Upper lobe of left lung (tissue), 6 donors: ENCODE results near the gene JCHAIN. TPM values are rescaled to one million over a fixed set of nuclear protein-coding genes. Genes with fewer than 3 reads are reported as not detected.
"Not testable (repeated sequence)": the region's sequence is repeated elsewhere in the genome, so short reads cannot be mapped to it uniquely, and the experiment has no call there.

ENCODE experiments used
- ATAC-seq, 2 donors: fragments of 200-7000 bp; cut with Tn5 transposase; one replicate each; pipeline ENCODE4 v1.9.1; 2022; ENCODE audit warnings: mild to moderate bottlenecking in 2 of 2, moderate library complexity in 2 of 2; ENCODE audit not compliant: low FRiP score in 2 of 2
- DNase-seq, 2 donors: peaks; one replicate each; pipeline ENCODE4 v3.0.0-alpha.2; 2019 to 2020
- H3K27ac ChIP-seq, 4 donors: fragments of 200-600 bp; sonication (generic); one replicate each; pipeline ENCODE4 v1.5.1; 2016 to 2019
- H3K27me3 ChIP-seq, 4 donors: fragments of 200-600 bp; sonication (generic); one replicate each; pipeline ENCODE4 v1.5.1; 2017 to 2019
- H3K36me3 ChIP-seq, 4 donors: fragments of 200-600 bp; sonication (generic); one replicate each; pipeline ENCODE4 v1.5.1; 2016 to 2019
- H3K4me1 ChIP-seq, 4 donors: fragments of 200-600 bp; sonication (generic); one replicate each; pipeline ENCODE4 v1.5.1; 2018 to 2019
- H3K4me3 ChIP-seq, 4 donors: fragments of 200-600 bp; sonication (generic); one replicate each; pipeline ENCODE4 v1.5.1; 2017 to 2019; ENCODE audit warnings: mild to moderate bottlenecking in 2 of 4, moderate library complexity in 1 of 4
- H3K9me3 ChIP-seq, 4 donors: fragments of 200-600 bp; sonication (generic); one replicate each; pipeline ENCODE4 v1.5.1; 2018 to 2019
- EP300 ChIP-seq, 4 donors: sonication (generic); formaldehyde crosslinking; IDR thresholded peaks; one replicate each; pipeline ENCODE4 v1.5.1; 2017; ENCODE audit warnings: antibody characterized with exemption in 4 of 4, control low read depth in 2 of 4
- POLR2A ChIP-seq, 4 donors: fragments of 450-650 bp; IDR thresholded peaks; one replicate each; pipeline ENCODE4 v1.5.1; 2016 to 2017; ENCODE audit warnings: antibody characterized with exemption in 4 of 4, mild to moderate bottlenecking in 2 of 4
- POLR2AphosphoS5 ChIP-seq, 2 donors: sonication (generic); formaldehyde crosslinking; IDR thresholded peaks; one replicate each; pipeline ENCODE4 v1.5.1; 2017; ENCODE audit warnings: antibody characterized with exemption in 2 of 2
- WGBS, 2 donors: methylation state at CpG; one replicate each; pipeline ENCODE4 v1.1.5; 2017 to 2018; 5-methylcytosine and 5-hydroxymethylcytosine counted together
- total RNA-seq, 6 donors: library from RNA; depleted of rRNA in 4 of 6; stranded (reverse); fragments of >200 nt in 4 of 6; gene quantifications; one replicate each; pipeline versions ENCODE4 v1.1.0 to v1.2.1, GENCODE V29; 2016 to 2021
- TF ChIP-seq, protein P1 (sequence below), 6 experiments: fragments of 450-650 bp in 4 of 6; fragments of 200-600 bp in 2 of 6; sonication (generic) in 2 of 6; IDR thresholded peaks; one replicate each; pipeline ENCODE4 v1.5.1; 2016 to 2019; ENCODE audit warnings: antibody characterized with exemption in 6 of 6
- donor health status: DM: no; HTN: no; CAD: no; lungs with moderate emphysema.
- donor health status: DM: no; HTN: yes; CAD: no; lungs with severe emphysema.

JCHAIN gene
- total RNA-seq, 6 donors from 2014 or later = 12.6 to 508 (median 254) TPM

DNA sequence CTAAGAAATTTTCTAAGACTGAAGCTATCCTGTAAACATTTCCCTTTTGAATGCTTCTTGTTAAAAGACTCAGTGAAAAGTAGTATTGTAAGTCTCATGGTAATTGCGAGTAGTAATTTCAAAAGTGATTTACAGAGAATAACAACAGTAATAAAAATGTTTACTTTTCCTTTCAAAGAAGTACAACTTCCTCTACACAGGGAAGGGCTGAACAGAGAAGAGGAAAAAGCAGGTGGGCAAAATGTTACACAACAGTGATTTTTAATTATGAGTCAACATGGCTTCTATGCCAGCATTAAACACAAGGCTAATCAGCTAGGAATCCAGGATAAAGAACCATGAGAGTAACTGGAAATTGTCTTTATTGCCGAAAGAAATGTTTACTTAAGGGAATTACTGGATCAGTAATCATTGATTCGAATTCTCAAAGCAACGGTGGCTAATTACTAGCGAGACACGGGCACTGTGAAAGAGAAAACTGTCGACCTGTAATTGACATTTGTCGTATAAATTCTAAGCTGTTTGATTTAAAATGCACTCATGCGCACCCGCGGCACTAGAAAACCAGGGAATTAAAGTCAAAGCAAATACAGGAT, 37.4 kb upstream of the JCHAIN start:
- Histone ChIP-seq H3K36me3 (peaks cover 0 to 3% (median 0%) of the 10 kb centered on the region in 4 donors), H3K27ac (peak overlapping the region; percentile 92 to 97 (median 94)), H3K4me1 (peaks cover 14 to 26% (median 16%) of the 10 kb centered on the region in 4 donors), H3K27me3 (no peaks in the 10 kb centered on the region), H3K4me3 (peak overlapping the region in 3 of 4 donors; percentile 80 to 91 (median 89)), H3K9me3 (no peaks in the 10 kb centered on the region)
- DNase-seq (no peak), ATAC-seq (peak in 1 of 2 donors; percentile 51)
- WGBS, 2 donors = 2 to 6% methylated on average over 11 of the region's 11 CpGs
- TF ChIP-seq POLR2AphosphoS5 (IDR thresholded peaks at IDR 0.05) (no peak), EP300 (IDR thresholded peaks at IDR 0.05) (peak in 1 of 4 donors; percentile 29), POLR2A (IDR thresholded peaks at IDR 0.05) (no peak)
- TF ChIP-seq, protein P1, sequence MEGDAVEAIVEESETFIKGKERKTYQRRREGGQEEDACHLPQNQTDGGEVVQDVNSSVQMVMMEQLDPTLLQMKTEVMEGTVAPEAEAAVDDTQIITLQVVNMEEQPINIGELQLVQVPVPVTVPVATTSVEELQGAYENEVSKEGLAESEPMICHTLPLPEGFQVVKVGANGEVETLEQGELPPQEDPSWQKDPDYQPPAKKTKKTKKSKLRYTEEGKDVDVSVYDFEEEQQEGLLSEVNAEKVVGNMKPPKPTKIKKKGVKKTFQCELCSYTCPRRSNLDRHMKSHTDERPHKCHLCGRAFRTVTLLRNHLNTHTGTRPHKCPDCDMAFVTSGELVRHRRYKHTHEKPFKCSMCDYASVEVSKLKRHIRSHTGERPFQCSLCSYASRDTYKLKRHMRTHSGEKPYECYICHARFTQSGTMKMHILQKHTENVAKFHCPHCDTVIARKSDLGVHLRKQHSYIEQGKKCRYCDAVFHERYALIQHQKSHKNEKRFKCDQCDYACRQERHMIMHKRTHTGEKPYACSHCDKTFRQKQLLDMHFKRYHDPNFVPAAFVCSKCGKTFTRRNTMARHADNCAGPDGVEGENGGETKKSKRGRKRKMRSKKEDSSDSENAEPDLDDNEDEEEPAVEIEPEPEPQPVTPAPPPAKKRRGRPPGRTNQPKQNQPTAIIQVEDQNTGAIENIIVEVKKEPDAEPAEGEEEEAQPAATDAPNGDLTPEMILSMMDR (IDR thresholded peaks at IDR 0.05) = no peak

DNA sequence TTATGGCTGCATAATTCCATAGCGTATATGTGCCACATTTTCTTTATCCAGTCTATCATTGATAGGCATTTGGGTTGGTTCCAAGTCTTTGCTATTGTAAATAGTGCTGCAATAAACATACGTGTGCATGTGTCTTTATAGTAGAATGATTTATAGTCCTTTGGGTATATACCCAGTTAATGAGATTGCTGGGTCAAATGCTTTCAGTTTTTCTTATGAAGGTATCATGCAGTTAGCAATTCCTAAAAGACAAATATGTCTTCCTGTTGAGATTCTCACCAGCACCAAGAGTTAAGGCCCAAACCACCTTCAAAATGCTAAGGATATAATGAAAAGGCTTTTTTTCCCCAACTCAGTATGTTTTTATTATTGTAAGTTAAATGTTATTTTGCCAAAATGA, 36.3 kb upstream of the JCHAIN start:
- not testable (repeated sequence) for H3K4me3 ChIP-seq, ATAC-seq, H3K27ac ChIP-seq, H3K27me3 ChIP-seq, DNase-seq, H3K36me3 ChIP-seq, H3K9me3 ChIP-seq
- peaks cover 11 to 24% (median 15%) of the 10 kb centered on the region in 4 donors for H3K4me1 ChIP-seq
- 68 to 75% methylated on average over 2 of the region's 2 CpGs for WGBS, 2 donors

DNA sequence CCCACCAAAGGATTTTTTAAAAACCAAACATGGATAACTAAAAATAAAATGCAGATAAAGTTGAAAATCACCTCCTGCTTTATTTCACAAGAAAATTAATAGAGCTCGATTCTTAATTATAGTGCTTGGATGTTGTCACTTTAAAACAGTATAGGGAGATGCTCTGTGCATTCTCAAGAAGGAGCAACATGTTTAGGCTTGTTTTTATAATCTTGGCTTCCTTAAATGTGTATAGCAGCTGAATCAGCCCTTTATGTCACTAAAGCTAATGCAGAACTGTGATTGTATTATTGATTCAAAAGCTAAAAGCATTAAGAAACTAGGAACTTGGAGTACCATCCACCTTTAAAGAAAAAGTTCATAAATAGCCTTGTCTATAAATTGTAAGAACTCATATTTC, 35.0 kb upstream of the JCHAIN start:
- Histone ChIP-seq H3K4me1 (peaks cover 4 to 11% (median 6%) of the 10 kb centered on the region in 4 donors), H3K9me3 (no peaks in the 10 kb centered on the region), H3K27ac (no peak overlapping the region), H3K36me3 (peaks cover 0 to 3% (median 0%) of the 10 kb centered on the region in 4 donors), H3K4me3 (no peak overlapping the region), H3K27me3 (no peaks in the 10 kb centered on the region)
- WGBS, 2 donors = 95 to 97% methylated on average over 1 of the region's 1 CpG
- DNase-seq (no peak), ATAC-seq (no peak)
- TF ChIP-seq, protein P1 (IDR thresholded peaks at IDR 0.05) = no peak
- no peak for TF ChIP-seq POLR2AphosphoS5 (IDR thresholded peaks at IDR 0.05)
- TF ChIP-seq EP300 (IDR thresholded peaks at IDR 0.05) = no peak
- TF ChIP-seq POLR2A (IDR thresholded peaks at IDR 0.05) = no peak

DNA sequence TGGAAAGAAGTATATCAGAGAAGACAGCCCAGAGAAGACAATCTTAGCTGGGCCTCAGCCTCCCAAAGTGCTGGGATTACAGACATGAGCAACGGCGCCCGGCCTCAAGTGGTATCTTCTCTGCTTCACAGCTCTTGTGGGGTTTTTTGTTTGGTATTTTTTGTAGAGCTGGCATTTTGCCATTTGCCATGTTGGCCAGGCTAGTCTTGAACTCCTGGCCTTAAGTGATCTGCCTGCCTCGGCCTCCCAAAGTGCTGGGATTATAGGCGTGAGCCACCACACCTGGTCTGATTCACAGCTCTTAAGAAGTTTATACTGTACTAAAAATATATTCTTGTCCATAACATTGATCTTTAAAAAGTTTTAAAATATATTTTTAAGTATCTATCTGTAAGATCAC, 34.4 kb upstream of the JCHAIN start:
- Histone ChIP-seq H3K27me3 (no peaks in the 10 kb centered on the region), H3K9me3 (no peaks in the 10 kb centered on the region), H3K27ac (no peak overlapping the region), H3K4me3 (no peak overlapping the region), H3K36me3 (peaks cover 0 to 3% (median 0%) of the 10 kb centered on the region in 4 donors), H3K4me1 (peaks cover 0 to 8% (median 3%) of the 10 kb centered on the region in 4 donors)
- TF ChIP-seq POLR2AphosphoS5 (IDR thresholded peaks at IDR 0.05) (no peak), POLR2A (IDR thresholded peaks at IDR 0.05) (no peak), EP300 (IDR thresholded peaks at IDR 0.05) (no peak)
- TF ChIP-seq, protein P1 (IDR thresholded peaks at IDR 0.05) = no peak
- ATAC-seq (no peak), DNase-seq (no peak)
- WGBS, 2 donors = 93 to 94% methylated on average over 5 of the region's 5 CpGs

DNA sequence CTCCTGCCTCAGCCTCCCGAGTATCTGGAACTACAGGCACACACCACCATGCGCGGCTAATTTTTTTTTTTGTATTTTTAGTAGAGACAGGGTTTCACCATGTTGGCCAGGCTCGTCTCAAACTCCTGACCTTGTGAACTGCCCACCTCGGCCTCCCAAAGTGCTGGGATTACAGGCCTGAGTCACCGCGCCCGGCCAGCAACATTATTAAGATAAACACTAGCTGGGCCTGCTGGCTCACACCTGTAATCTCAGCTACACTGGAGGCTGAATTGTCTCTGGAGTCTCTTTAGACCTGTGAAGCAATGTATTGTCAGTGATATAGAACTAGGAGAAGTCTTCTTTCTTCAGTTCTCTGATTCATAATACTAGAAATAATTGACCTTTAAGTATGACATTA, 32.1 kb upstream of the JCHAIN start:
- H3K36me3 ChIP-seq, H3K9me3 ChIP-seq, H3K27me3 ChIP-seq, H3K4me3 ChIP-seq, H3K27ac ChIP-seq, ATAC-seq, H3K4me1 ChIP-seq, DNase-seq: not testable (repeated sequence)
- 88 to 90% methylated on average over 8 of the region's 8 CpGs for WGBS, 2 donors

DNA sequence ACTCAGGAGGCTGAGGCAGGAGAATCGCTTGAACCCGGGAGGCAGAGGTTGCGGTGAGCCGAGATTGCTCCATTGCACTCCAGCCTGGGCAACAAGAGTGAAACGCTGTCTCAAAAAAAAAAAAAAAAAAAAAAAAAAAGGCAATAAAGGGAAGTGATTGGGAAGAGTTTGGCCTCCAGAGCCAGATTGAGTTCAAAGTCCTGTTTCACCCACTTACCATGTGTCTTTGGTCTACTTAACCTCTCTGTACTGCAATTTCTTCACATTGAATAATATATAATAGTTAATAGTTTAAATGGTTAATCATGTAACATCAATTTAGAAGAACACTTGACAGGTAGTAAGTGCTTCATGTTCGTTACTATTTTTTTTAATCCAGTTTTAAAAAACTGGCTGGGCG, 28.3 kb upstream of the JCHAIN start:
- Histone ChIP-seq H3K36me3 (peaks cover 0 to 21% (median 0%) of the 10 kb centered on the region in 4 donors), H3K4me1 (peaks cover 19 to 28% (median 21%) of the 10 kb centered on the region in 4 donors)
- H3K27ac ChIP-seq, DNase-seq, H3K9me3 ChIP-seq, H3K27me3 ChIP-seq, H3K4me3 ChIP-seq, ATAC-seq: not testable (repeated sequence)
- 92 to 95% methylated on average over 7 of the region's 7 CpGs for WGBS, 2 donors
